Right hindlimb (tissue), 1 donor: Measurements from ENCODE around the gene ANKMY1.

Experiments used
- DNase-seq: peaks from one replicate; pipeline ENCODE4 v3.0.0-alpha.2; 2018

ANKMY1 gene

DNA sequence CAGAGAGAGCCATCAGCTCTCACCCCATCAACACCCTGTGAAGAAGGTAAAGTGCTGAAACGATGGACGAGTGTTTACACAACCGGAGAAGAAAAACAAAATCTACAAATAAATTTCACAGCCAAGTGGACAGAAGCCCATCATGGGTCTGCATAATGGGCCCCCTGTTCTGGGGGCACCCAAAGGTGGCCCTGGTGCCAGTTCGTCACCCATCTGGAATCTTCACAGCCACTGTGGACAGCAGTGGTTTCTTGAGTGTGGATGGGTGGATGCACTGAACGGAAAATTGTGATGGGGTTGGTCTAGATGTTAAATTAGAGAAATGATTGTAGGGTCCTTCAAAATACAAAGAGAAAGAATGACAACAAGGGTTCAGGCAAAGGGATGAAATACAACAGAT, 38.8 kb downstream of the ANKMY1 start:
- no peak for DNase-seq

DNA sequence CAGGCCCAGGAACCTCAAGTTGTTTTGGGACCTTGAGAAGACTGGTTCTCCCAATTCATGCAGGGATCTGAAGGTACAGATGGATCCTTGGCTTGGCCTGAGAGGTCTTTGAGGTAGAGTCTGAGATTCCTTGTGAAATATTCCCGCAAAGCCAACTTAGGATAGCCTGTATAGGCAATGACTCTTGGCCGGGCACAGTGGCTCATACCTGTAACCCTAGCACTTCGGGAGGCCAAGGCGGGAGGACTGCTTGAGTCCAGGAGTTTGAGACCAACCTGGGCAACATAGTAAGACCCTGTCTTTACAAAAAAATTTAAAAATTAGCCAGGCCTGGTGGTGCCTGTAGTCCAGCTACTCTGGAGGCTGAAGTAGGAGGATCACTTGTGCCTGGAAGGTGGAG, 40.4 kb downstream of the ANKMY1 start:
- DNase-seq: no peak

DNA sequence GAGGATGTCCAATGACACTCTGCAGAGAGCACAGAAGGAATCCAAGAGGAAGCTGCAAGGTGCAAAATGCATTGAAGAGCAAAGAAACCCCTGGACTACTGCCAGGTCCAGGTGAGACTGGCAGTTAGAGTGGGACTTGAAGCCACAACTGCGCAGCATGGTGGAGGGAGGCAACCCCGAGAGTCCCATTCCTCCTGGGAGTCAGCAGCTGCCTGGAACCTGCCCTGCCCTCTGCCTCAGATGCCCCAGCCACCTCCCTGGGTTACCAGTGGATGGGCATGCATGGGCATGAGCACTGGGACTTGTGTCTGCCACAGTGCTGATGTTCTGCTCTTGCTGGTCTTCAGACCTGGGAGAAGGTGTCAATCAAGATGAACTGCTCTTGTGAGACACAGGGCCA, 43.2 kb downstream of the ANKMY1 start:
- no peak for DNase-seq

DNA sequence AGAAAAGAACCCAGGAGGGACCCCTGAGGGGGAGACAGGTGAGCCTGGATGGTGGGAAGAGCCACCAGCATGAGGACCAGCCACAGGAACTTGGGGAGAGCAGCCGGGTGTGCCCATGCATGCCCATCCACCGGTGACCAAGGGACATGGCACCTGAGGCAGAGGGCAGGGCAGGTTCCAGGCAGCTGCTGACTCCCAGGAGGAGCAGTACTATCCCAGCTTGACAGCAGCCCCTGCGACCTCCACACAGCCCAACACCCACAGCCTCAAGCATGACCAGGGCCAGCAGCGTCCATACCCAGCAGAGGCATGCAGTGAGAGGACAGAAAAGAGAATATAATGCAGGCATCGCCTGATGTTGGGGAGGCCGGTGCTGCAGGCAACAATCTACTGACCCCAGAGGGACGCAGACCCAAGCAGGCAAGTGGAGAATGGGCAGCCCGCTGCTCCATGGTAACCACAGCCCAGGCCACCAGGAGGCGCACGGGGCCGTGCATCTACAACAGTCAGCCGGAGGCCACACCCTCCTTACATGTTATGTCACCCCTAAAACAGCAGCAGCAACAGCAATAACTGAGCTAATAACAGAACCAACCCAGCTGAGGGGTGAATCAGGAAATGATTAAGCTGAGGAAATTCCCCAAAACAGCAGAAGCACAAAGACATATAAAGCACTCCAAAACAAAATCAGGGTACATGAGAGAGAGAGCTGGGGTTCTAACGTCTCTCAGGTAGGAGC, 44.1 kb downstream of the ANKMY1 start:
- peak; percentile 77 for DNase-seq

DNA sequence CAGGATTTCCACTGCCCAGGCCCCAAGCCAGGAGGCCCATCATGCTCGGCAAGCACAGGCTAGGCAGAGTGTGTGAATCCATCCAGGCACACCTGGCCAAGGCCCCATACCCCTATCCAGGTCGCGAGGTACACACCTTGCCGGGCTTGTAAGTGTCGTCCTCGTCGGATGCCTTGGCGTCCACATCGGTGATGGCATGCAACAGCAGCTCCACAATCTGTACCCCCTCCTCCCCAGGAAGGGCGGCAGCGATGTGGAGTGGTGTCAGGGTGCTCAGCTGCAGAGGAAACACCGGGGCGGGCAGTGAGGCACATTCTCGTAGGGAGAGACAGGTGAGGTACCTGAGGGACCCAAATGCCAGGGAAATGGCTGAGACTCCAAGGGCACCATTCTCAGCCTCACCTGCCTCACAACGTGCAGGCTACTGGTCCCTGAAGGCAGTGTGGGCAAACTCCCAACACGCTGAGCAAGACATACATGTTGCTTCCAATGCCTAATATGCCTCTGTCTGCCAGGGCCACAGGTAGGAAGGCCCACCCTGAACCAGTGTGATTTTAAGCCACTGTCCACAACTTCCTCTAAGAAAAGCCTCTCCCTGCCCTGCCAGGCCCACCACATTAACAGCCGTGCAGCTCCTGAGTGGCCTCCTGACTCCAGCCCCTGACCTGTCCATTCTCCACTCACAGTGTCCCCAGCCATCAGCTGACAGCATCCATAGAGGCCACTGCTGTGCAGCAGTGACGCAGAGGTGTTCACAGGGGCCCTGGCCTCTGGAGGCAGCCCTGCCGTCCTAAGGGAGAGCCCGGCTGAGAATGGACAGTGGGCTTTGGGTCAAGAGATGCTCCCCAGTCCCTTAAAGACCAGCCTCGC, 44.9 kb downstream of the ANKMY1 start:
- DNase-seq: no peak

DNA sequence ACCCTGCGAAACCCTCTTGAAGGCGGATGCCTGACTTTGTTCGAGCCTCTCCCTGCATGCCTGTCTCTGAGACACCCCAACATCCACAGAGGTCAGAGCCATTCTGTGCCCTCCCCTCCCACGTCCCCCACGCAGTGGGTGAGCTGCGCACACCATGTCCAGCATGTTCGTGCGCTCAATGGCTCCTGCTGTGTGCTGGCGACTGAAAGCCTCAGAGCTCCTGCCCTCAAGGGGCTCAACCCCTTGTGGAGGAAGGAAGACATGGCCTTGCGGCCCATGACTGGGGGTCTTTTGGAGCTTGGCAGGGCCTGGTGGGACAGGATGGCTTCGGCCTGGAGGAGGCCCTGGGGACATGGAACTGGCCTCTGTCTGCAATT, 45.7 kb downstream of the ANKMY1 start:
- DNase-seq: no peak

DNA sequence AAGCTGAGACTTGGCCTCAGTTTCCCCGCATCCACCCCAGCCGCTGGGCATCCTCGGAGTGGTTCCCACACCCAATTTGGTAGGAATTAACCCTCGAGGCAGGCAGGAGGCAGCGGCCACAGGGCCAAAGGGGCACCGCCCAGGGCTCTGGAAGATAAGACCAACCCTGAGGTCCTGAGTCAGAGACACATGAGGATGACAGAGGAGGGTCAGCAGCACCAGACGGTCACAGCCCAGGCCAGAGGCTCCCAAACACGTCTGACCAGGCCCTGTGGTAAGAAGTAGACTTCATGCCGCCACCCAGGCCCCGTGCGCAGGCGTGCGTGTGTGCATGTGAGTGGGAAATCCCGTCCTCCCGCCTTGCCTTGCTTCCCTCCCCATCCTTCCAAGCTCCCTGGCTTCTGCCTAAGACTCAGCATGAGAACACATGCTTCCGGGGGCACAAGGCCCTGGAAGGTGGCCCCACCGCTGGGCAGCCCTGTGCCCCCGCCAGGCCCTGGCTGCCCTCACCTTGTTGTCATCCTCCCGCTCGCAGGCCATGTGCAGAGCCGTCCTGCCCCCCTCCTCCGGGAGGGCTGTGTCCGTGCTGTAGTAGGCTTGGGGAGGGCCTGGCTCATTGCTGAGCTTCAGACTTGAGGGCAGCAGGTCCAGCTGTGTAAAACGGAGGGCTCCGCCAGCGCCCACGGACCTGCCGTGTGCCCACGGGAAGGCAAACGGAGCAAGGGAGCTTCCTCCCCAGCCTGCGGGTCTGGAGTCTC, 46.3 kb downstream of the ANKMY1 start:
- no peak for DNase-seq

DNA sequence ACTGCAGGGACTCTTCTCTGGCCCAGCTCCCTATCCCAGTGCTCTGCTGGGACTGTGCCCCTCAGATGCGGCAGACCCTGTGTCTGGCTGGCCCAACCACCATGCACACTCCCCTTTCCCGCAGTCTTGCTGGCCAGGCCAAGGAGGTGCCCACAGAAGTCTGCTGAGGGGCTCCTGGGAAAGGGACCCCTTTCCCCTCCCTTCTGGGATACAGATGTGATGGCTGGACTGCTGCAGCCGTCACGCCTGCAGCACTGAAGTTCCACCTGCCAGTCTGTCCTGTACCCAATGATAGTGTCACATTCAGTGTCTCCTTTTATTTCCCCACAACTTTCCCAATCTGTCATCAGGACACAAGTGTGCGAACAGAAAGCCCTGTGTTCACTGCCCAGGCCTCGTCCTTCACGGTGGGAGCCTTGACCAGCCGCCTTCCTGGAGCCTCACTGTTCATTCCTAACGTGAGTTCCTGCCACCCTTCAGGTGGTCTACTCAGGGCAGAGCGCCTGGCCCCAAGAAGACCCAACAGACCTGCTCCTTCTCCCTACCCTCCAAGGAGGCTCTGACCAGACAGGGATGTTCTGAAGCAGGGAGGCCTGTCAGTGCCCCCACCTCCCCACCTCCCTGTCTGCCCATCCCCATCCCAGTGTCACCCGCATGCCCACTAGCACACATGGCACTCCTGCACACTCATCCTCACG, 47.1 kb downstream of the ANKMY1 start:
- DNase-seq: no peak

DNA sequence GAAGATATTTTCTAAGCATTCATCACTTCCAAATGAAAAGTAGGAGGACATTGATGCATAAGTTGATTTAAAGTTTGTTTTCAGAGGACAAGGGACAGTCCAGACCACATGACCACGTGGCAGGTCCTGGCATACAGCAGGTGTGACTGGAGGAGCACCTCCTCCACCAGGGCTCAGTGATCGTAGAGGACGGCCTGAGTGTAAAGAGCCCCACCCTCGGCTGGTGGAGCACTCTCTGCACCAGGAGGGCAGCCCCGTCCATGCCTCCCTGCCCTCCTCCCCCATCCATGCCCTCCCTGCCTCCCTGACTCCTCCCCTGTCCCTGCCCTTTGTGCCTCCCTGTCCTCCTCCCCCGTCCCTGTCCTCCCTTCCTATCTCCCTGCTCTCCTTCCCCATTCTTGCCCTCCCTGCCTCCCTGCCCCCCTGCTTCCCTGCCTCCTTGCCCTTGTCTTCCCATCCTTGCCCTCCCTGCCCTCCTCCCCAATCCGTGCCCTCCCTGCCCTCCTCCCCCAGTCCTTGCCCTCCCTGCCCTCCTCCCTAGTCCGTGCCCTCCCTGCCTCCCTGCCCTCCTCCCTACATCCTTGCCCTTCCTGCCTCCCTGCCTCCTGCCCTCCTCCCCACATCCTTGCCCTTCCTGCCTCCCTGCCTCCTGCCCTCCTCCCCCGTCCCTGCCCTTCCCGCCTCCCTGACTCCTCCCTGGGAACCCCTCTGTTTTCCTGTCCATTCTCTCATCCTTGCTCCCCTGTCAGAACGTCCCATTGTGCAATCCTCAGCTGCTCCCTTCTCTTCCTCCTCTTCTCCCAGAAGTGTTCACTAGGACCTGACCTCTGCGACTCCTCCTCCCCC, 47.9 kb downstream of the ANKMY1 start:
- no peak for DNase-seq

DNA sequence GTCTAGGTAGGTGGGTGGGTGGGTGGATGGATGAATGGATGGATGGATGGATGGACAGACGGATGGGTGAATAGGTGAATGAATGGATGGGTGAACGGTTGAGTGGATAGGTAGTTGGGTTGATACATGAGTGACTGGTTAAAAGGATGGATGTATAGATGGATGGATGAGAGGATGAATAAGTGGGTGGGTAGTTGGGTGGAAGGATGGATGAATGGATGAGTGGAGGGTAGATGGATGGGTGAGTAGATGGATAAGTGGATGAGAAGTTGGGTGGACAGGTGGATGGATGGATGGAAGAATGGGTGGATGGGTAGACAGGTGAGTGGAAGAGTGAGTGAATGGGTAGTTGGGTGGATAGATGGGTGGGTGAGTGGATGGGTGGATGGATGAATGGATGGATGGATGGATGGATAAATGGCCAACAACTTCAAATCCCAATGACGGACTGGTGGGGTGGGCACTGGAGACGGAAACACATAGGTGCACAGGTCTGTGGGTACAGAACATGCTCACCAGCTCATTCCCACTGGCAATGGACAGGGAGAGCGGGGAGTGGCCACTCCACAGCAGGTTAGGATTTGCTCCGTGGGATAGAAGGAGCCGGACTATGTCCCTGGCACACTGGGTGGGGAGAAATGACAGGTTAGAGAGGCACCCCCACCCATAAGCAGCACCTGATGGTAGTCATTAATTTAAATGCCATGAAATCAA, 48.8 kb downstream of the ANKMY1 start:
- no peak for DNase-seq

DNA sequence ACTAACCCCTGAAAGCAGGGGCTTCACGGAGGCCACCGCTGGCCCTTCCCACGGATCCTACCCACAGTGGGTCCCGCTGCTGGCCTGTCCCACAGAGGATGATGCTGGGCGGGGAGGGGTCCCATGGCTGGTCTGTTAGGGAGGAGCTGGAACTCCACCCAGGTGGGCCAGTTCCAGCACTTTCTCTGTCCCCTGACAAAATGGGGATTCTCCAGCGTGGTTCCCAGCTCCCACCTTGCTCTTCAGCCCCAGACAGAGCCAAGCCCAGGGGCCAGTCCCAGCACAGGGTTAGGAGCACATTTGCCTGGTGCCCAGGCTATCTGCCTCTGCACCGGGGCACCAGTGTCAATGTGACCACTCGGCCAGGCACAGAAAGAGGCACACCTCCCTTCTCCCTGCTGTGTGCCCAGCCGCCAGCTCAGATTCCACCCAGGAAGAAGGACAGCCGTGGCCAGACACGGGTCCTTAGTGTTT, 50.0 kb downstream of the ANKMY1 start:
- DNase-seq: no peak

DNA sequence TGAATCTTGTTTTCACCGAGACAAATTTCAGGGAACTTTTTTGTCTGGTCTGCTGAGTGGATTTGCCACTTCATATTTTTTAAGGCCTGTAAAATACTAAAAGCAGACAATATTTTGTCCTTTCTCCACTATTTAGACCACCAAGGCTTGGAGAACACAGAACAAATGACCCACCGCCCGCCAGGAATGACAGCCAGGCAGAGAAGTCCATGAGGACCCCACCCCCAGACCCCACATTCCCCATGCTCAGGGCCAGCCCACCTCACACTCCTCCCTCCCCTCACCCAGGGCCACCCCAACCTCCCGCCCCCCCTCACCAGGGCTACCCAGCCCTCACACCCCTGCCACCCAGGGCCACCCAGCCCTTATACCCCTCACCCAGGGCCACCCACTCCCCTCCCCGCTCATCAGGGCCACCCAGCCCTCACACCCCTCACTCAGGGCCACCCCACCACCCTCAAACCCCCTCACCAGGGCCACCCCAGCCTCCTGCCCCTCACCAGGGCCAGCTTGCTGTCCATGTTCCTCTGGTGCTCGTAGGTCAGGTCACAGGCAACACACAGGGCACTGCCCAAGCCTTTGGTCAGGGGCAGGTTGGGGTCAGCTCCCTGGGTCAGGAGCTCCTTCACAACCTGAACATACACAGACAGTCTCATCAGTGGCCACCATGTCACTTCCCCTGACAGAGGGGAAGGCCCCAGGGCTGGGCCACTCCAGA, 50.6 kb downstream of the ANKMY1 start:
- DNase-seq: no peak

DNA sequence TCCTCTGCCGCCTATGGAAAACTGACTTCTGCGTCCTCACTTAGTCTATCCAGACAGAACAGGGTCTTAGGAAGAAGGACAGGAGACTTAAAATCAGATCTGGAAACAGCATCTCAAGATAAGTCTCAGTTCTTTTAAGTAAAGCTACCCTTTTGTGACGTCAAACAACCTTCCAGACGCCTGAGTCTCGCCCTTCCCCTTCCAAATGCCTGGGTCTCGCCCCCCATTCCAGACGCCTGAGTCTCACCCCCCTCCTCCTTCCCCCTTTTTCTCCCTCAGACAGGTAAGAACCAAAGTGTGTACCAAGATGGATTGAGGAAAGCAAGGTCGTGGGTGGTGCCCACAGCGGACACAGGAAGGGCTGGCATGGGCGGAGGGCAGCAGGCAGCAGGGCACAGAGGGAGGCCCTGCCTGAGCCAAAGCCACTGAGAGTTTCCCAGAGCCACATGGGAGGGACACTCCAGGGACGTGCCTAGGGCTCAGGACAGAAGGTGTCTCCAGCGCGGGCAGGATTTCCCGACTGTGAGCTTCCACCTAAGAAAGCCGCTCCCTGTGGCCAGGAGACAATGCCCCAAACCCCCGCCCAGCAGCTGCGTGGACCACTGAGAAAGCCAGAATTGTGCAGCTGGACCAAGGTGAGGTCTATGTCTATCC, 51.3 kb downstream of the ANKMY1 start:
- no peak for DNase-seq

DNA sequence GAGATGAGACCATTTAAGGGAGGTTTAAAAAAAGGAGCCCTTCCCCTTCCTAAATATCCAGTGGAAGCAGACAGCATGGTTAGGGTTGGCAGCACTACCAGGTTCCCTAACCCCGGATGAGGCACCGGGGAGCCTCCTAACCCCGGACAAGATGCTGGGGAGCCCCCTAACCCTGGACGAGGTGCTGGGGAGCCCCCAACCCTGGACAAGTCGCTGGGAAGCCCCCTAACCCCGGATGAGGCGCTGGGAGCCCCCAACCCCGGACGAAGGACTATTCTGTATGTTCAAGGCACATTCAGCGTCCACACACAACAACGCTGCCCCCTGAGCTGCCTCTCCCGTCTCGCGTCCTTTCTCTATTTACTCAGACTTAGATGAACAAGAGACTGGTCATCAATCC, 51.9 kb downstream of the ANKMY1 start:
- no peak for DNase-seq

DNA sequence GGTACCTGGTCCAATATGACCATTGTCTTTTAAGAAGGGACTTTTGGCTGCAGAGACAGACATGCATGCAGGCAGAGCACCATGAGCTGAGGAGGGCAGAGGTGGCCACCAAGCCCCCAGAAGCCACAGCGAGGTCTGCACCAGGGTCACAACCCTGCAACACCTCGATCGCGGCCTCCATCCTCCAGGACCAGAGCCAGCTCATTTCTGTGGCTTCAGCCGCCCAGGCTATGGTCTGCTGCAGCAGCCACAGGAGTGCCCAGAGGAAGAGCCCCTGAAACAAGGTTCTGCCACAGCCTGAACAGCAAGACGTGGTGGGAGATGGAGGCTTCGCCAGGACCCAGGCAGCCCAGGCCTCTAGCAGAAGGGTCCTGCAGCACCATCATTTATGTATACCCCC, 53.9 kb downstream of the ANKMY1 start:
- no peak for DNase-seq

DNA sequence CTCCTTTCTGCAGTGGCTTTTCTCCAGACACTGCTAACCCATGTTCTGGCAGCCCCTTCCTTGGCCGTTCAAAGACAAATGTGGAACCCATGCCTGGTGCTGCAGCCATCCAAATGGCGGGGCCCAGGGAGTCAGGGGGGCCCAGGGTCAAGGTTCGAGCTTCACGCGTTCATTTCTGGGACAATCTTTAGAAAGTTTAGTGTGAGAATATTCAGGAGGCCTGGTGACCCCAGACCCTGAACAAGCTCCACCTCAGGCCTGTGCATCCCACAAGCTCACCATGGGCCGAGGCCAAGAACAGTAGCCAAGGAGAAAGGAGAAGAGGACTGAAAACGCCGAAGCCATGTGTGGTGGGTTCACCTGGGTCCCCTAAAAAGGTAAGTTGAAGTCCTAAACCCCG, 54.4 kb downstream of the ANKMY1 start:
- no peak for DNase-seq

DNA sequence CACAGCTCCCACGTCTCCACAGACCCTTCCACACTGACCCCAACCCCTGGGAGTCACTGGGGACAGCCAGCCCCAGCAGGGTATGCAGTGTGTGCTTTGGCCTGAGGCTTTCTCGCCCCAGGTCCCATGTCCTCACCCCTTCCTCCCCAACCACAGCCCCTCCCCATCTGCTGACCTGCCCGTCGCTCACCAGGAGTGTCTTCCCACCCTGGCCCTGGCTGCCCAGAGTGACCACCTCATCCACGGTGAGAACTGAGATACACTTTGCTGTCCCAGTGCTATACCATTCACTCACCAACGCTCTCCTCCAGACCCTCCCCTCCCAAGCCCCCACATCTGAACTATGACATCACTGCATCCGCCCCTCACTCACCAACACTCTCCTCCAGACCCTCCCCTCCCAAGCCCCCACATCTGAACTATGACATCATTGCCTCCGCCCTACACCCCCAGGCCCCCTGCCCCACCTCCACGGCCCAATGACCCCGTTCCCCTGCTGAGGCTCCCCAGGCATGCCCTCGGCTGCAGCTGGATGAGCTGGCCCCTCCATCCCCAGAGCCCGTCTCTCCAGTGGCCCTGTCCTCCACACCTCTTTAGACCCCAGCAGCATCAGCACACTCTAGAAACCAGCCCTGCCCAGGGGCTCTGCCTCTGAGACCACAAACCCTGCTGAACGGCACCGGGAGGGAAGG, 55.2 kb downstream of the ANKMY1 start:
- no peak for DNase-seq

DNA sequence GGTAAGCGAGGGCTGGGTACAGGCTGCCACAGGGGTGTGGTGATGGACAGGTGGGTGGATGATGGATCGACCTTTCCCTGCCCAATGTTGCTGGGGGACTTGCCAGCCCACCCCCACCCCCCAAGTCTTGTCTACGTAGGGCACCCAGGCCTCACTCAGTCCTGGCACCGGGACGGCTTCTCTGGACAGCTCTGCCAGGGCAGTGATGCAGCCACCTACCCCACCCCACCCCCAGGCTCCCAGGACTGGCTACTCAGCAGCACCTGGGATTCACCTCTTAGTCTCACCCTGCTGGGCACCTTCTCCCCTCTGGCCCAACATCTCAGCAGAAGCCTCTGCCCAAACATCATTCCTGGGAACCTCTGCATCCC, 55.7 kb downstream of the ANKMY1 start:
- DNase-seq: no peak

DNA sequence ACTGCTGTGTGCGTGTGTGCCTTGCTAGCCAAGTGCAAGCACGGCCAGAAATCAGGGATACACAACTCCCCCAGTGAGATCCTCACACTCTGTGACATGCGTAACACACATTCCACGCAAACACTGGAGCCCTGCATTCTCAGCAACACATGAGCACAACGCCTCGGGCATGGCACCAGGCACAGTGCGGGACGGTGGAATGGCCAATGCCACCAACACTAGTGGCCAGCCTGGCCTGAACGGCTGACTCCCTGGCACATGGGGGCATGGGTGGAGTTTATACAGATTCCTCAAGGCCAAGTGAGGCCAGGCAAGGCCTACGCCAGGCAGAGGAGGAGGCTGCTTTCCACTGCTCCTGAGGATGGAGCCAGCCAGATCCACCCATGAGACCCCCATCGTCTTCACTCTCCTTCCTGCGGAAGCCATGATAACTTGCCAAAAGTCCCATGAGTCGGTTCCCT, 56.2 kb downstream of the ANKMY1 start:
- DNase-seq: no peak
